GM21576 (cell line): ENCODE data around the gene KCNK17.

ENCODE experiments used
- ATAC-seq: cut with Tn5 transposase; IDR thresholded peaks from one replicate; pipeline ENCODE4 v1.9.1; 2021; ENCODE audit warnings: mild to moderate bottlenecking, moderate library complexity; ENCODE audit not compliant: unreplicated experiment

KCNK17 gene

GRCh38 chr6:39339096-39339867 lies 25.1 kb upstream of the KCNK17 start:
- ATAC-seq = no peak

DNA sequence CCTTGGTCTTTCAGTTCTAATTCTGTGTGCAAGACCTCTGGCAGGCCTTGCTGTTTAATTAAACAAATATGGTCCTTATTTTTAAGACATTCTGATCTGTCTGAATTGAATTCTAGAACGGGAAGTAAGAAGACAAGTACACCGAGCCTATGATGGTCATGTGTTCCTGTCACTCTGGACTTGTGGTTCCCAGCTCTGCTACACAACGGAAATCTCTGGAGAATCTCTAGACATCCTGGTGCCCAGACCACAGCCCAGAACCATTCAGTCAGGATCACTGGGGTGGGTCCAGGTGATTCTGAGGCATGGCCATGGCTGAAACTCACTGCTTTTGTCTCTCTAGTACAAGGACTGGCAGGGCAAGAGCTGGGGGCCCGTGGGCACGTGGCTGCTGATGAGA lies 24.2 kb upstream of the KCNK17 start:
- ATAC-seq = no peak

DNA sequence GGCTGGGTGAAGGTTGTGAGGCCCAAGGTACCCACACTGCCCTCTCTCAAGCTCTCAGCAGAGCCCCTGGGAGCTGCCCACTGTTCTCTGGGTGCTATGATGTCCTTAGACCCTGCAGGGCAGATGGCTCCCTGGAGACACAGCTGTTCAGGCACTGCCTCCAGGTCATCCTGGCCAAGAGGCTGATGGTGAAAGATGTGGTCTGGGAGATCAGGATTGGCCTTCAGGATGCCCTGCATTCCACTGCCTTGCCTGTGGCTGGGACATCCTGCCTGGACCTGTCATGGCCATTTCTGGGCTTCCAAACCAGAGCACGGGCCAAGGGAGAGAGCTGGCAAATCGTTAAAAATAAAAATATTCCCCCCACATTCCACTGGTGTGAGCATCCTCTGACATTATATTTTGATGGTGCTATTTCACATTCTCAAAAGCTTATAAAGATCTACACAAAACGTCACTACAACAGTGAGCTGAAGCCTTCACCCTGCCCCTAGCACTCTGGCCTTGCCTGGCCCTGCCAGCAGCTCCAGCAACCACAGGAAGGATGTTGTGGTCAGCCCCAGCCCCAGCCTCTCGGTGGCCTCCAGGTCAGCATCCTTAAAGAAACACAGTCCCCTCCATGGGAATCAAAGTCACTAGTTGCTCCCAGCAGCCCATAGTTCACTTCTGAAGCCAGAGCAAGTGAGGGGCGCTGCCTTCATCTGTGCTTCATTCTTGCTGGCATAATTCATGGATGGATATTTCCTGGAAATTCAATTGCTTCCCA lies 21.7 kb upstream of the KCNK17 start:
- no peak for ATAC-seq

GRCh38 chr6:39333644-39334438 lies 19.6 kb upstream of the KCNK17 start:
- no peak for ATAC-seq

DNA sequence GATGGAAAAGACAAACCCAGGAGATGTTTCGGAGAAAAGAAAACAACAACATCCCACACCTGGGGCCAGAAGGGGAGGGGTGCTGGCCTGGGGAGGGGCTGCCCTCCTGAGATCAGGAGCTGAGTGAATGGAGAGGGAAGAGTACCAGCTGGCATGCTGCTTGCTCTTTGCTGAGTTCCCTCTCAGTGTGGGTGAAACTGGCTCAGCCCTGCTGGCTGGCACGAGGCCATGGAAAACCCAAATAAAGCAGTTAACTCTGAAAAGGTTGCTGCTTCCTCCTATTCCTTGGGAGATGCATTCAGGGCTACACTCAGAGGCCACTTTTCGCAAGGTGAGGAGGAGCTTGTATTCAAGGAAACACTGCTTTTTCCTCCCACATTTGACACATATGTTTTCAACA lies 16.3 kb upstream of the KCNK17 start:
- ATAC-seq = no peak

DNA sequence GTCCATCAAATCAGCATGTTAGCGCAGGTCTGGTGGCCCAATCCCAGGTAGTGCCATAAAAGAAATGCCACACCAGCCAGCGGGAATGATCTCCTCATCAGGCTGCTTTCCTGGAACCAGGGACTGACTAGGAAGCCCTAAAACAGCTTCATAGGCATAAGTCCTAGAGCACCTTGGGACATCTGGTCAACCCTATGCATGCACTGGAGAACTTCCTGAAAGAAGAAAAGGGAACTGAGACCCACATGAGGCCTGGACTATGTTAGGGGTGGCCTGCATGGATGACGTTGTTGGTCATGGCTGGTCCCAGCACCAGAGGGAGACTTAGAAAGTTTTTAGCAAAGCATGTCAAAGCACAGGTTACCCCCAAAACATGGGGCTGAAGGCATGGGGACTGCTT lies 15.8 kb upstream of the KCNK17 start:
- ATAC-seq = peak; percentile 69

DNA sequence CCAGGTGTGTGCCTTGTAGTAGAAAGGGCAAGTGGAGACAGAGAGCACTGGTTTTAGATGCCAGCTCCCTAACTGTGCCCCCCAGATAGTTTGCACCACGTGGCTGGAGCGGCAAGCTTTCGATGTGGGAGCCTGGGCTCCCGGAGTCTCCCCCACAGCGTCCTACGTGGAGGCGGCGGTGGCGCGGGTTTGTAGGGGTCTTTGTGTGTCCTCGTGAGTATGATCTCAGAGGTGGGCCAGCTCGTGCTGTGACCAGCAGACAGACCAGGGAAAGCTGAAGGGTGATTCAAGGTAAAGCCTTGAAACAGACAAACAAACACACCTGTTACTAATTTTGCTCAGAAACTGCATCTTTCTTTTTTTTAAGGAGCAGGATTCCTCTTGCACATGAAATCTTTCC lies 13.8 kb upstream of the KCNK17 start:
- ATAC-seq = no peak

DNA sequence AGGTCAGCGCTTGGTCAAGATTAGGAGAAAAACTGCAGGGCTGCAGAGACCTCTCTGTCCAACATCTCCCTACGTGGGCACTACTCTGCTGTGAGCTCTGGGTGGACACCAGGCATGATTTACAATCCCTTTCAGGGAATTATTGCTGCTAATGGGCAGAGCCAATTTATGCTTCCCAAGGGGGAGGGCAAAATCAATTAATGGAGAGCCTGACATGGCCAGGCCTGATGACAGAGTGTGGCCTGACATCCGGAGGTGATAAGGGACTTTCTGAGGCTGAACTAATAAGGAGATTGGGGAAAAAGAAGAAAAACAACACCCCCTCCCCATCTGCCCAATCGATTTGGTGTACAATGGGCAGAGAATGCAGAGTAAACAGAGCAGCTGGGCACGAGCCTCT lies 13.3 kb upstream of the KCNK17 start:
- ATAC-seq = no peak

DNA sequence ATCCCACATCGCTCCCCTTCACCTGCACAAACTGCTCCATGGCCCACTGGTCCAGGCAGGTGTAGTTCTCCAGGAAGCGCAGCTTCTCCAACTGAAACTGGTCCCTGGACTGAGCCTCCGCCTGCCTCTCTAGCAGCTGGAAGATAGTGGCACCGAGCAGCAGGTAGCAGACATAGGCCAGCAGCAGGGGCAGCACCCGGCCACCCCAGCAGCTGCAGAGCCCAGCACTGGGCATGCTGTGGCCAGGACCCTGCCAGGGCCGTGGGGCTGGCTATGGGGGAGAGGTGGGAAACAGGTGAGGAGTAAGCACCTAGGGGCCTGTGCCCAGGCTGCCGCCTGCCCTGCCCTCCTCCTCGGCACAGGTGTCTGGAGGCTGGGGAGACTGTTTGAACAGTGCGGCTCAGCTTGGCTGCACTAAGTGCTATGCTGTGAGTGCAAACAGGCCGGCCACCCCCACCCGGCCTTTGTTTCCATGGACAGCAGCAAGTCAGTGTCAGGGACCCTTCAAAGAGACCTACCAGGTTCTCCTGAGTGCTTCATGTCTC lies 8.2 kb upstream of the KCNK17 start, which contains the start of gene KCNK16:
KCNK16 (minus strand) TSS at position 397 of the 545 bp plus-strand sequence; CDS start at position 235, 162 bp downstream.
- no peak for ATAC-seq

DNA sequence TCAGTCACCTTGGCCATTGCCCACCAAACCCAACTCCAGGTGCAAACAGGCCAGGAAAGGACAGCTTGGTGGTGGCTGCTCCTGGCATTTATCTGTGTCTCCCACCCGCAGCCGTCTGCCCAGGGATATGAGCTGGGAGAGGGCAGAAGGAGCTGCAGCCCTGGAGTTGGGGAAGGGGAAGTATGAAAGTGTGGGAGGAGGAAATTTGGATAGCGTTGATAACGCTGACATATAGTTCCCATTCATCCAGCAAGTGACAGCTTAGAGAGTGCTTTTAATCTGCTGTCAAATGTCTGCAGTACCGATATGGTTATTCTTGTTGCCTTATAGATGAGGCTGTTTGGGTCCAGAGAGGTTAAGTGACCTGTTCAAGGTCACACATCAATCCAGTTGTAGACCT lies 7.5 kb upstream of the KCNK17 start:
- ATAC-seq = no peak

GRCh38 chr6:39320363-39320984 lies 6.3 kb upstream of the KCNK17 start:
- ATAC-seq = no peak

GRCh38 chr6:39319621-39320362 lies 5.6 kb upstream of the KCNK17 start:
- ATAC-seq = no peak

DNA sequence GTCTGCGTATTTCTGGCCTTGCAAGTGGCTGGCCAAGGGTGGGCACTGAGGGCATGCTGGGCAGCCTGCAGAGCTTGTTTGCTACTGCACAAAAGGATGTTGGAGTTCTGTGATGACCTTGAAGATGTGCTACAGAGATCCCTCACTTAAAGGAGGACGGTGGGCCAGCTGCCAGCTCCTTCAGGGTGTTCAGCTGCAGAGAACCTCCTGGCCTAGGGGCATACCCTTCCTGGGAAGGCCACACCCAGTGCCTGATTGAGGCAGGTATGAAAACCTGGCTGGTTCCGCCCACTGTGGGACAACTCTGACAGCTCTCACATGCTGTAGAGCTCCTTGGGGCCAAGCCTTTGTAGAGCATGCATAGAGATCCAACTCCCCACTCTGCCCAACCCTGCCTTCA lies 3.0 kb upstream of the KCNK17 start:
- no peak for ATAC-seq

DNA sequence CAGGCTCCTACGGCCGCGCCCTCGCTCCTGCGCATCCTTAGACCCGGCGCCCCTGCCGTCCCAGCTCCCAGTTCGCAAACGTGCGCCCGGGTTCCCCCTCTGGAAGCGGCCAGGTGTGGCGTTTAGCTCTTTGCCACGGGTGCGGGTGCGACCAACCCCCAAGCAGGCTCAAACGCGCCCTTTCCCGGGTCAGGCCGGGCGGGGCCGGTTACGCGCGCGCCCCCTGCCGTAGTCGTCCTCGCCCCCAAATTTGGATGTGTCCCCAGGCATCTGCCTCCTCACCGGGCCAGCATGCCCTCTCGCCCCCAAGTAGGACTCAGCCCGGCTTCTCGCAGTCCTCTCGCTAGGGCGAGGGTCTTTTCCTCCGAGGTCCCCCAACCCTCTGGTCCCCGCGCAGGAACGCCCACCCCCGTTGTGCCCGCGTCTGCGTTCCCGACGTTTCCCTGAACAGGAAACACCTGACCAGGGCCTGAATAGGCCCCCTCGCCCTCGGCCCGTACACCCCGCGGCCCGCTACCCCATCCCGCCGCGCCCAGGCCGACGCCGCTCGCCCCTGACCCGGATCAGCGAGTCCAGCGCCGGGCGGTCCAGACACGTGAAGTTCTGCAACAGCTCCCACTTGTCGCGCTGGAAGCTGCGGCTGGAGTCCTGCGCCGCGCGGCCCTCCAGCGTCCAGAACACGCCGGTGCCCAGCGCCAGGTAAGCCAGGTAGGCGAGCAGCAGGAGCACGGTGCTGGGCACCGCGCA lies 520 bp downstream of the KCNK17 start:
- no peak for ATAC-seq

DNA sequence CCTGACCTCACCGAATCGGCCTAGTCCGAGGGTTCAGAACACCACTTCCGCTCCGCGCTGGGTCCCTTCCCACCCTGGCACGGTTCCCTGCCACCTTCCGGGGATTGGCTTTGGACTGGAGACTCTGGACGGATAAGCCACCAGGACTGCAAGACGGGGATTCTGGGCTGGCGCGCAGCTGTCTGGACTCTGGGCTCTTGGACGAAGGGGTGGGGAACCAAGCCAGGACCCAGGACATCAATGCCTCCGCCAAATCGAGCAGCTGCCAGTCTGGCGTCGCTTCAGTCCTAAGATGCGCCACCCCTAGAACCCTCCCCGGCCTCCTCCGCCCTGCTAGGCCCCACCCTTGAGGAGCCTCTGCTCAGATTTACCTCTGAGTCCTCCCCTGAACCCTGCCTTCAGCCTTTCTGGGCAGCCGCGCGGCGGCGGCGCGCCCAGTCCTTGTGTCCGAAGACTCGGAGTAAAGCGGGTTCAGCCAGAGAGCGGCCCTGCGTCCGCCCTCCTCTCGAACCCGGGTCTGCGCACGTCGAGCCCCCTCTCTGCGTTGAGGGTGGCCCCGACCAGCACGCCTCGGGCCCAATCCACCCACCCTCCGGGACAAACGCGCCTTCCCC lies 1.2 kb downstream of the KCNK17 start:
- ATAC-seq = no peak

DNA sequence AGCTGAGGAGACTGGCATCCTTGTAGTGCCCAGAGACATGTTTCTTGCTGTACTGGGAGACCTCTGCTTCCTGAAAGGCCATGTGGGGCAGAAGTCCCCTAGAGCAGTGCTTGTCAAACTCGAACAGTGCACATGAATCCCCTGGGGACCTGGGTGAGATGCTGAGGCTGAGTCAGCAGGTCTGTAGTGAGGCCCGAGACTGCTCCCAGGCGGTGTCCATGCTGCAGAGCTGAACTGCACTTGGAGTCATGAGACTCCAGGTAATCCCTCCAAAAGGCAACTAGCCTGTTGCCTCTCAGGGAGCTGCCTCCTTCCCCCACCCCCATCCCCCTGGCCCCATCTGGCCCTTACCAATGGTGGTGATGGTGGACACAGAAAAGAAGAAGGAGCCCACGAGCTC lies 3.7 kb downstream of the KCNK17 start:
- no peak for ATAC-seq

- ATAC-seq = no peak
These were observed 4.2 kb downstream of the KCNK17 start for GRCh38 chr6:39309942-39310531.

- no peak for ATAC-seq
These were observed 6.8 kb downstream of the KCNK17 start for GRCh38 chr6:39307462-39307861.

- ATAC-seq = no peak
These were observed 9.3 kb downstream of the KCNK17 start for GRCh38 chr6:39304951-39305350.
